HepG2 (cell line): Measurements from ENCODE around the gene CAGE1. TPM values are rescaled to one million over a fixed set of nuclear protein-coding genes. Genes with fewer than 3 reads are reported as not detected.

Source experiments
- ATAC-seq: fragments of 200-7000 bp; cut with Tn5 transposase; 3 replicates; pipeline ENCODE4 v1.9.1; 2020; ENCODE audit warnings: mild to moderate bottlenecking, moderate library complexity
- BruUV-seq: library from RNA; stranded (reverse); fragments of 400-500 nt; replicated peaks from 2 replicates; lab custom pipeline; 2021; lab: Mats Ljungman, UMichigan
- CTCF ChIA-PET: fragments of 300-600 bp; formaldehyde crosslinking; extraction: SDS; loops from one replicate; lab custom pipeline; 2021; ENCODE audit warnings: low total read pairs, inconsistent platforms, low intra/inter-chr PET ratio; lab: Yijun Ruan, JAX
- POLR2A ChIA-PET: fragments of 350-600 bp; sonication (Branson Sonifier 250); formaldehyde crosslinking; loops from one replicate; lab custom pipeline; 2020; ENCODE audit warnings: antibody characterized with exemption, inconsistent platforms; lab: Yijun Ruan, JAX
- DNase-seq: peaks from one replicate; pipeline ENCODE4 v3.0.0-alpha.2; 2015; ENCODE audit warnings: low spot score
- FAIRE-seq: peaks from 3 replicates; lab custom pipeline; 2011; peaks lifted over from hg19 to GRCh38; lab: Jason Lieb, UNC
- H2AFZ ChIP-seq: one replicate; pipeline ENCODE4 v1.6.1; 2011; ENCODE audit warnings: low read length, inconsistent platforms
- H3K27ac ChIP-seq: fragments of 300-600 bp; 3 replicates; pipeline ENCODE4 v1.8.0; 2011; ENCODE audit warnings: mixed run types, mild to moderate bottlenecking, mixed read lengths, low read length, inconsistent platforms; ENCODE audit not compliant: insufficient read depth; ENCODE audit errors: extremely low read length
- H3K27me3 ChIP-seq, 2 experiments: fragments of 200-600 bp in 1 of 2; 2 replicates in 1 of 2; 3 replicates in 1 of 2; pipeline versions ENCODE4 v1.6.0 to v1.8.0; 2011; ENCODE audit warnings: low read length in 2 of 2, mild to moderate bottlenecking in 2 of 2, moderate library complexity in 2 of 2, inconsistent platforms in 1 of 2; ENCODE audit not compliant: insufficient read depth in 2 of 2, control insufficient read depth in 1 of 2
- H3K36me3 ChIP-seq, 2 experiments: fragments of 200-600 bp in 1 of 2; replicated peaks in 1 of 2; 2 replicates in 1 of 2; 3 replicates in 1 of 2; pipeline versions ENCODE4 v1.5.1 to v1.8.0; 2011; ENCODE audit warnings: low read length in 2 of 2, inconsistent platforms in 1 of 2; ENCODE audit not compliant: insufficient read depth in 2 of 2, control insufficient read depth in 1 of 2
- H3K4me1 ChIP-seq: 2 replicates; pipeline ENCODE4 v1.5.1; 2012; ENCODE audit warnings: low read length, inconsistent platforms; ENCODE audit not compliant: insufficient read depth
- H3K4me2 ChIP-seq: 2 replicates; pipeline ENCODE4 v1.6.0; 2011; ENCODE audit warnings: low read depth, low read length, inconsistent platforms
- H3K4me3 ChIP-seq, 3 experiments: fragments of 200-600 bp in 1 of 3; sonication (generic), shearing (Covaris generic) in 1 of 3; replicated peaks in 1 of 3; 2 replicates each; pipeline ENCODE4 v1.5.1; 2011 to 2016; ENCODE audit warnings: low read length in 3 of 3, inconsistent platforms in 2 of 3, low read depth in 2 of 3, mild to moderate bottlenecking in 2 of 3, control low read depth in 1 of 3, mixed read lengths in 1 of 3; ENCODE audit not compliant: insufficient read depth in 1 of 3
- H3K79me2 ChIP-seq: one replicate; pipeline ENCODE4 v1.6.1; 2011; ENCODE audit warnings: low read length, inconsistent platforms; ENCODE audit not compliant: insufficient read depth
- H3K9ac ChIP-seq: 2 replicates; pipeline ENCODE4 v1.6.0; 2011; ENCODE audit warnings: mild to moderate bottlenecking, low read depth, low read length, inconsistent platforms; ENCODE audit not compliant: insufficient read depth
- H3K9me3 ChIP-seq: 2 replicates; pipeline ENCODE4 v1.5.1; 2012; ENCODE audit warnings: mild to moderate bottlenecking, low read length
- H4K20me1 ChIP-seq: 2 replicates; pipeline ENCODE4 v1.6.0; 2011; ENCODE audit warnings: inconsistent platforms, mild to moderate bottlenecking, low read length, moderate library complexity; ENCODE audit not compliant: insufficient read depth
- FOXP4 ChIP-seq: sonication (generic); formaldehyde crosslinking; IDR thresholded peaks from 2 replicates; pipeline ENCODE4 v1.4.0; 2020; ENCODE audit warnings: missing genetic modification reagents
- KLF6 ChIP-seq: IDR thresholded peaks from 2 replicates; pipeline ENCODE4 v1.8.0; 2016; ENCODE audit warnings: missing biosample characterization, missing genetic modification reagents
- MBD4 ChIP-seq: IDR thresholded peaks from 2 replicates; pipeline ENCODE4 v1.6.1; 2012; ENCODE audit warnings: low read length, inconsistent platforms, borderline replicate concordance
- NPAS2 ChIP-seq: sonication (generic); formaldehyde crosslinking; IDR thresholded peaks from 2 replicates; pipeline ENCODE4 v1.8.0; 2022; ENCODE audit warnings: mild to moderate bottlenecking, missing genetic modification reagents, borderline replicate concordance
- PBX2 ChIP-seq: IDR thresholded peaks from 2 replicates; pipeline ENCODE4 v1.6.1; 2016; ENCODE audit warnings: control low read depth
- RELA ChIP-seq: sonication (generic); formaldehyde crosslinking; IDR thresholded peaks from 2 replicates; pipeline ENCODE4 v1.4.0; 2020; ENCODE audit warnings: missing genetic modification reagents
- REPIN1 ChIP-seq: sonication (generic); formaldehyde crosslinking; IDR thresholded peaks from 2 replicates; pipeline ENCODE4 v1.8.0; 2022; ENCODE audit warnings: missing genetic modification reagents, low read depth, mild to moderate bottlenecking, borderline replicate concordance
- SOX13 ChIP-seq, 3 experiments: fragments of 450-650 bp in 1 of 3; sonication (generic) in 1 of 3; formaldehyde crosslinking in 1 of 3; IDR thresholded peaks in 2 of 3; conservative IDR thresholded peaks in 1 of 3; 2 replicates each; pipeline versions ENCODE4 v1.5.0 to v1.6.1; 2016 to 2020; ENCODE audit warnings: antibody characterized with exemption in 1 of 3, mild to moderate bottlenecking in 1 of 3, missing compliant biosample characterization in 1 of 3, missing genetic modification reagents in 1 of 3, moderate library complexity in 1 of 3
- SRSF9 ChIP-seq: fragments of 200-400 bp; formaldehyde crosslinking; IDR thresholded peaks from 2 replicates; pipeline ENCODE4 v1.6.1; 2018; ENCODE audit warnings: borderline replicate concordance, mild to moderate bottlenecking, low read depth, low read length; ENCODE audit not compliant: insufficient read depth, poor library complexity, severe bottlenecking
- TBX2 ChIP-seq: sonication (generic); formaldehyde crosslinking; IDR thresholded peaks from 2 replicates; pipeline ENCODE4 v1.5.0; 2020; ENCODE audit warnings: missing genetic modification reagents, mild to moderate bottlenecking, borderline replicate concordance
- ZBTB3 ChIP-seq: sonication (generic); formaldehyde crosslinking; IDR thresholded peaks from 2 replicates; pipeline ENCODE4 v1.4.0; 2020; ENCODE audit warnings: low read depth, mild to moderate bottlenecking, moderate library complexity, missing genetic modification reagents, borderline replicate concordance
- ZNF101 ChIP-seq: sonication (generic); formaldehyde crosslinking; IDR thresholded peaks from 2 replicates; pipeline ENCODE4 v1.4.0; 2020; ENCODE audit warnings: mild to moderate bottlenecking, low read depth, missing genetic modification reagents, borderline replicate concordance
- ZNF18 ChIP-seq: sonication (generic); formaldehyde crosslinking; IDR thresholded peaks from 2 replicates; pipeline ENCODE4 v1.8.0; 2022; ENCODE audit warnings: mild to moderate bottlenecking, missing genetic modification reagents; ENCODE audit not compliant: insufficient replicate concordance
- ZNF512 ChIP-seq: sonication (generic); formaldehyde crosslinking; IDR thresholded peaks from 2 replicates; pipeline ENCODE4 v1.4.0; 2020; ENCODE audit warnings: mild to moderate bottlenecking, missing genetic modification reagents
- ZNF577 ChIP-seq: sonication (generic); formaldehyde crosslinking; IDR thresholded peaks from 2 replicates; pipeline ENCODE4 v1.4.0; 2020; ENCODE audit warnings: mild to moderate bottlenecking, low read depth, missing genetic modification reagents, borderline replicate concordance
- ZSCAN12 ChIP-seq: sonication (generic); formaldehyde crosslinking; IDR thresholded peaks from 2 replicates; pipeline ENCODE4 v1.9.0; 2021; ENCODE audit warnings: mild to moderate bottlenecking, missing genetic modification reagents
- WGBS: methylation state at CpG from one replicate; pipeline ENCODE4 v1.1.6; 2017; ENCODE audit warnings: low lambda C conversion rate; 5-methylcytosine and 5-hydroxymethylcytosine counted together
- in situ Hi-C: cut with HindIII; loops from 2 replicates; pipeline ENCODE4 v1.10.0; 2017; ENCODE audit warnings: low pct_unique_long_range_greater_than_20kb; ENCODE audit not compliant: extremely low pct_ligation_motif_present
- intact Hi-C: fragments of 100-400 bp; cut with micrococcal nuclease; formaldehyde crosslinking; loops from one replicate; pipeline ENCODE4 v1.10.0; 2022; ENCODE audit not compliant: unreplicated experiment
- polyA plus RNA-seq, 8 experiments: library from polyadenylated mRNA; depleted of rRNA in 3 of 8; stranded (reverse) in 7 of 8; unstranded in 1 of 8; fragments of >200 nt; fragmentation: Illumina TruSeq in 4 of 8; extraction: Trizol in 4 of 8; gene quantifications; 2 replicates each; pipeline versions ENCODE4 v1.2.1 to v1.2.3, GENCODE V29; 2011 to 2016; ENCODE audit warnings: low read depth in 4 of 8, missing spikeins in 1 of 8, mixed read lengths in 1 of 8; ENCODE audit not compliant: insufficient read depth in 1 of 8
- total RNA-seq, 5 experiments: library from RNA; depleted of rRNA; stranded (reverse); fragments of >200 nt; fragmentation: Illumina TruSeq; extraction: Trizol; gene quantifications; 2 replicates each; pipeline ENCODE4 v1.2.3, GENCODE V29; 2016; ENCODE audit warnings: low read depth in 1 of 5

The CAGE1 gene
- total and polyA plus RNA-seq, 2 of the 13 experiments (the other 11 are each of a cell fraction or from before 2014, with no cell fraction given) = 0.03 to 0.15 TPM

GRCh38 chr6:7389162-7389450 is 436 bp downstream of the CAGE1 start:
- H3K79me2 ChIP-seq = peaks cover 34% of the 10 kb centered on the region
- WGBS = 1% methylated on average over 11 of the region's 11 CpGs
- H3K9me3 ChIP-seq = no peaks in the 10 kb centered on the region
- no peaks in the 10 kb centered on the region for H4K20me1 ChIP-seq
- intact Hi-C loops (loop anchor here (1.0 kb wide), 1 partner anchor 47 kb away; no protein-coding TSS in a partner anchor), in situ Hi-C loops (no loop called here)
- peaks cover 37% of the 10 kb centered on the region for H3K4me1 ChIP-seq
- BruUV-seq = no TSS peak
- peak overlapping the region; percentile 88 for H3K27ac ChIP-seq
- ChIA-PET POLR2A (interaction anchor here (0.8 to 2.6 kb wide), 31 partner anchors 8 to 226 kb away, joined by 3 to 39 read pairs (median 5); partner anchors contain the start of genes DSP, SNRNP48 and SSR1), CTCF (interaction anchor here (1.6 to 2.5 kb wide), 2 partner anchors 50 to 113 kb away, joined by 6 to 7 read pairs; no protein-coding TSS in a partner anchor)
- peak overlapping the region; percentile 78 to 87 (median 84) for H3K4me3 ChIP-seq
- peak overlapping the region; percentile 86 for H3K9ac ChIP-seq
- H3K4me2 ChIP-seq = peak overlapping the region; percentile 92
- ATAC-seq (no peak; the same call in 2 of the 3 replicates), DNase-seq (no peak), FAIRE-seq (no peak)
- H3K27me3 ChIP-seq = no peaks in the 10 kb centered on the region; a peak in 1 of 5 replicates
- H3K36me3 ChIP-seq = peaks cover 4 to 11% of the 10 kb centered on the region in 2 experiments; a peak in 4 of 5 replicates
- peak overlapping the region; percentile 71 for H2AFZ ChIP-seq
- TF ChIP-seq PBX2 (CRISPR knock-in tag) = no peak
- TF ChIP-seq SRSF9 = no peak
- TF ChIP-seq REPIN1 (CRISPR knock-in tag) = no peak
- TF ChIP-seq ZNF577 = peak; percentile 89; the same call in 1 of the 2 replicates
- no peak for TF ChIP-seq ZSCAN12 (CRISPR knock-in tag)
- TF ChIP-seq SOX13 (IDR thresholded peaks at IDR 0.05) = no peak
- TF ChIP-seq SOX13 (CRISPR knock-in tag; conservative IDR thresholded peaks at IDR 0.05 in 1 of 2, IDR thresholded peaks at IDR 0.05 in 1 of 2) = peak in 1 of 2 experiments; percentile 30; a peak in 2 of 4 replicates
- TF ChIP-seq MBD4 = no peak
- 0 out of 2 replicates have a peak, but pooled peaks have one; percentile 54 for TF ChIP-seq NPAS2
- peak; percentile 9 for TF ChIP-seq ZNF18 (CRISPR knock-in tag)
- TF ChIP-seq ZBTB3 = peak; percentile 20; the same call in 1 of the 2 replicates
- 0 out of 2 replicates have a peak, but pooled peaks have one; percentile 35 for TF ChIP-seq ZNF101 (CRISPR knock-in tag)
- TF ChIP-seq TBX2 (CRISPR knock-in tag) = no peak
- no peak for TF ChIP-seq KLF6 (CRISPR knock-in tag)
- TF ChIP-seq FOXP4 (CRISPR knock-in tag) = no peak
- peak; percentile 46; the same call in 1 of the 2 replicates for TF ChIP-seq RELA
- 0 out of 2 replicates have a peak, but pooled peaks have one; percentile 25 for TF ChIP-seq ZNF512
